A673 (cell line): Measurements from ENCODE around the gene PRKCH. TPM values are rescaled to one million over a fixed set of nuclear protein-coding genes. Genes with fewer than 3 reads are reported as not detected.

ENCODE experiments used
- BruUV-seq: library from RNA; stranded (reverse); fragments of 400-500 nt; replicated peaks from 2 replicates; lab custom pipeline; 2021; lab: Mats Ljungman, UMichigan
- CTCF ChIA-PET: fragments of 300-600 bp; sonication (Branson Sonifier 250); formaldehyde crosslinking; loops from one replicate; lab custom pipeline; 2022; ENCODE audit warnings: antibody characterized with exemption; lab: Charles Lee
- POLR2A ChIA-PET: fragments of 300-600 bp; sonication (Branson Sonifier 250); formaldehyde crosslinking; loops from one replicate; lab custom pipeline; 2022; ENCODE audit warnings: antibody characterized with exemption; ENCODE audit not compliant: low non-redundant PET; lab: Charles Lee
- DNase-seq: peaks from one replicate; pipeline ENCODE4 v3.0.0-alpha.2; 2015; ENCODE audit warnings: low spot score
- H3K27ac ChIP-seq: fragments of 200-600 bp; sonication (generic); 2 replicates; pipeline ENCODE4 v1.5.1; 2016; ENCODE audit warnings: mixed run types, low read depth, mild to moderate bottlenecking, mixed read lengths, antibody characterized with exemption, low read length; ENCODE audit not compliant: poor library complexity, severe bottlenecking
- H3K27me3 ChIP-seq: fragments of 200-600 bp; sonication (generic); replicated peaks from 2 replicates; pipeline ENCODE4 v1.6.1; 2017; ENCODE audit warnings: mixed run types, low read depth, mild to moderate bottlenecking, mixed read lengths, antibody characterized with exemption, low read length; ENCODE audit not compliant: insufficient read depth, poor library complexity
- H3K36me3 ChIP-seq: fragments of 200-600 bp; sonication (generic); 2 replicates; pipeline ENCODE4 v1.6.1; 2016; ENCODE audit warnings: mixed run types, mild to moderate bottlenecking, mixed read lengths, antibody characterized with exemption, low read length; ENCODE audit not compliant: insufficient read depth, poor library complexity, severe bottlenecking
- H3K4me1 ChIP-seq: fragments of 200-600 bp; sonication (generic); 2 replicates; pipeline ENCODE4 v1.6.1; 2017; ENCODE audit warnings: mixed run types, mild to moderate bottlenecking, mixed read lengths, antibody characterized with exemption, low read length; ENCODE audit not compliant: insufficient read depth, poor library complexity, severe bottlenecking
- H3K4me3 ChIP-seq: fragments of 200-600 bp; sonication (generic); 2 replicates; pipeline ENCODE4 v1.5.1; 2016; ENCODE audit warnings: low read depth, mixed run types, mild to moderate bottlenecking, mixed read lengths, low read length; ENCODE audit not compliant: poor library complexity, severe bottlenecking
- H3K9me3 ChIP-seq: fragments of 200-600 bp; sonication (generic); 2 replicates; pipeline ENCODE4 v1.6.1; 2016; ENCODE audit warnings: mixed run types, low read depth, mild to moderate bottlenecking, mixed read lengths, antibody characterized with exemption, low read length; ENCODE audit not compliant: poor library complexity, severe bottlenecking
- CTCF ChIP-seq: fragments of 300-800, 200-600 bp; sonication (generic); conservative IDR thresholded peaks from 2 replicates; pipeline ENCODE4 v1.5.1; 2017; ENCODE audit warnings: low read depth, mild to moderate bottlenecking, antibody characterized with exemption, low read length, moderate library complexity, mixed read lengths
- EZH2 ChIP-seq: fragments of 200-600 bp; sonication (generic); IDR thresholded peaks from 2 replicates; pipeline ENCODE4 v1.6.1; 2017; ENCODE audit warnings: borderline replicate concordance, low read depth, mild to moderate bottlenecking, mixed read lengths, antibody characterized with exemption, low read length; ENCODE audit not compliant: poor library complexity, severe bottlenecking
- intact Hi-C: fragments of 100-400 bp; cut with micrococcal nuclease; formaldehyde crosslinking; loops from one replicate; pipeline ENCODE4 v1.10.0; 2022; ENCODE audit not compliant: unreplicated experiment
- total RNA-seq: library from RNA; stranded (reverse); gene quantifications from 2 replicates; pipeline ENCODE4 v1.2.3, GENCODE V29; 2021

PRKCH gene
- total RNA-seq, 1 experiment from 2014 or later: 1.8 TPM

GRCh38 chr14:61419201-61419600, 97.8 kb downstream of the PRKCH start:
- H3K27ac ChIP-seq: no peak overlapping the region
- intact Hi-C loops: no loop called here
- no peaks in the 10 kb centered on the region for H3K4me1 ChIP-seq
- H3K36me3 ChIP-seq: no peaks in the 10 kb centered on the region
- no peak overlapping the region for H3K4me3 ChIP-seq
- ChIA-PET CTCF (no interaction called here), POLR2A (no interaction called here)
- no peak for DNase-seq
- TF ChIP-seq EZH2: no peak
- TF ChIP-seq CTCF: no peak
- no peaks in the 10 kb centered on the region for H3K9me3 ChIP-seq
- no TSS peak for BruUV-seq
- no peaks in the 10 kb centered on the region for H3K27me3 ChIP-seq

- TF ChIP-seq CTCF: no peak
- no peak for TF ChIP-seq EZH2
- H3K27me3 ChIP-seq: no peaks in the 10 kb centered on the region
- no peak overlapping the region for H3K4me3 ChIP-seq
- H3K36me3 ChIP-seq: no peaks in the 10 kb centered on the region
- CTCF ChIA-PET: no interaction called here
- H3K4me1 ChIP-seq: no peaks in the 10 kb centered on the region
- no peak for DNase-seq
- no peak overlapping the region for H3K27ac ChIP-seq
- POLR2A ChIA-PET: no interaction called here
- H3K9me3 ChIP-seq: no peaks in the 10 kb centered on the region
- intact Hi-C loops: no loop called here
- no TSS peak for BruUV-seq
These were observed 98.9 kb downstream of the PRKCH start for GRCh38 chr14:61420326-61420725.

GRCh38 chr14:61421212-61421923, 100.0 kb downstream of the PRKCH start:
- H3K27me3 ChIP-seq: no peaks in the 10 kb centered on the region
- H3K9me3 ChIP-seq: no peaks in the 10 kb centered on the region
- H3K4me1 ChIP-seq: no peaks in the 10 kb centered on the region
- DNase-seq: no peak
- H3K4me3 ChIP-seq: no peak overlapping the region
- ChIA-PET CTCF (no interaction called here), POLR2A (no interaction called here)
- H3K27ac ChIP-seq: no peak overlapping the region
- TF ChIP-seq CTCF (no peak), EZH2 (no peak)
- BruUV-seq: no TSS peak
- intact Hi-C loops: no loop called here
- H3K36me3 ChIP-seq: no peaks in the 10 kb centered on the region
